GM21786 (cell line): Measurements from ENCODE around the gene PGBD5.

Experiments
- ATAC-seq: cut with Tn5 transposase; IDR thresholded peaks from one replicate; pipeline ENCODE4 v1.9.1; 2021; ENCODE audit not compliant: unreplicated experiment

PGBD5 gene

DNA sequence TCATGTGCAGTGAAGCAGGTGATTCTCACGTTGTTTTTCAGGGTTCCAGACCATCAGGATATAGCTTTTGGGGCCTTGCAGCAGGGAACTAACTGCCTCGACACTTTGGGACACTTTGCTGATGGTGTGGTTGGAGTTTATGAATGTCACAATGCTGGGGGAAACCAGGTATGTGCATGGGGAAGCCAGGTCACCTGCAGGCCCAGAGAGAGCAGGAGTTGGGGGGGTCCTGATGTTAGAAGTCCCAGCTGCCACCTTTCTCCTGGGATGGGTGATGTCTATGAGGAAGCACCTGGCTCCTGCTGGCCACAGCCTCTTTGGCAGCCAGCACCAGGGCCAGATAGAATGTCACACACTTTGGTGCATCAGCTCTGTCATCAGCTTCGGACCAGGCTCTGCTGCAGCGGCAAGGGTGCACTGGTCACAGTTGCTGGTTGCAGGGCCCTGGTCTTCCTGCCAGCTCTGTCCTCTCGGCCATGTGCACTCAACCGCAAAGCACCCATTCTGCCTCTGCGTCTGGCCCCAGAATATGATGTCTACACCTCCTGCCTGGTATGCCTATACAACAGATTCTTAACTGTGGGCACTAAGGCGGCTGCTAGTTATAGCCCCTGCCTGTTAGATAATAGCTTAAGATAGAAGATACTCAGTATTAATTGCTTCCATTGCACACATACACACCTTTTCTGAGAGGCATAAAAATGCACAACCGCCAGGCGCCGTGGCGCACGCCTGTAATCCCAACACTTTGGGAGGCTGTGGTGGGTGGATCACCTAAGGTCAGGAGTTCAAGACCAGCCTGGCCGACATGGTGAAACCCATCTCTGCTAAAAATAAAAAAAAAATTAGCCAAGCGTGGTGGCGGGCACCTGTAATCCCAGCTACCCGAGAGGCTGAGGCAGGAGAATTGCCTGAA lies 160.7 kb downstream of the PGBD5 start:
- ATAC-seq = no peak
